Brain microvascular endothelial cell (primary cell): ENCODE data around the gene HYAL3.
"Not testable (repeated sequence)": the region's sequence is repeated elsewhere in the genome, so short reads cannot be mapped to it uniquely, and the experiment has no call there.

Experiments used
- DNase-seq: peaks from one replicate; pipeline ENCODE4 v3.0.0-alpha.2; 2020
- H3K27ac ChIP-seq: fragments of 250-450 bp; sonication (Bioruptor Pico); 2 replicates; pipeline ENCODE4 v1.5.1; 2020; ENCODE audit warnings: mild to moderate bottlenecking, moderate library complexity
- H3K27me3 ChIP-seq: fragments of 250-450 bp; sonication (Bioruptor Pico); replicated peaks from 2 replicates; pipeline ENCODE4 v1.5.1; 2020; ENCODE audit warnings: mild to moderate bottlenecking
- H3K36me3 ChIP-seq: fragments of 250-450 bp; sonication (Bioruptor Pico); replicated peaks from 2 replicates; pipeline ENCODE4 v1.5.1; 2020; ENCODE audit warnings: mild to moderate bottlenecking
- H3K4me3 ChIP-seq: 2 replicates; pipeline ENCODE4 v1.5.1; 2011; ENCODE audit warnings: low read depth, mild to moderate bottlenecking, control low read depth, low read length, moderate library complexity
- in situ Hi-C: cut with HindIII; loops from 2 replicates; pipeline ENCODE4 v1.10.0; 2017; ENCODE audit warnings: low sequenced_read_pairs, low pct_ligation_motif_present
- TF ChIP-seq, protein P1 (sequence below): IDR thresholded peaks from 2 replicates; pipeline ENCODE4 v1.5.1; 2011; ENCODE audit warnings: low read depth, mild to moderate bottlenecking, moderate library complexity, low read length, control low read depth, inconsistent platforms; ENCODE audit errors: missing control alignments

Gene HYAL3

DNA sequence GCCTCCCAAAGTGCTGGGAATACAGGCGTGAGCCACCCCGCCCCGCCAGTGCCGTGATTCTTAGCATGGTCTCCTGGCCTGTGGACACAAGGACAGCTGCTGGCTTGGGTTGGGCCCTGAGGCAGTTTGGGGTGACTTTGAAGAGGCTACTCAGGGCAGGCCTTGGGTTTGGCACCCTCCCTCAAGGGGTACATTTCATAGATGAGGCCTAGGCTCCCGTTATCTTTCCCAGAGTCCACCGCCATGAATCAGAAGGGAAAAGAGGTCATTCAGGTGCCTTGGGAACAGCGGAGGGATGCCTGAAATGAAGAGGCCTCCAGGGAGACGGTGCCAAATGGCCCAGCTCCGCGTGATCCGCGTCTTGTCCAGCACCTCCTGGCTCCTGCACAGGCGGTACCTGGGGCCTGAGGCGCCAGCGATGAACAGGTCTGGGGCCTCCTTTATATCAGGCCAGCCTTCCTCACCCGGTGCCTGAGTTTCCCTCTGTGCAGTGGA, 53.9 kb downstream of the HYAL3 start:
- no peak overlapping the region for H3K4me3 ChIP-seq
- no peaks in the 10 kb centered on the region for H3K27me3 ChIP-seq
- DNase-seq = no peak
- H3K36me3 ChIP-seq = peaks cover 15% of the 10 kb centered on the region
- TF ChIP-seq, protein P1, sequence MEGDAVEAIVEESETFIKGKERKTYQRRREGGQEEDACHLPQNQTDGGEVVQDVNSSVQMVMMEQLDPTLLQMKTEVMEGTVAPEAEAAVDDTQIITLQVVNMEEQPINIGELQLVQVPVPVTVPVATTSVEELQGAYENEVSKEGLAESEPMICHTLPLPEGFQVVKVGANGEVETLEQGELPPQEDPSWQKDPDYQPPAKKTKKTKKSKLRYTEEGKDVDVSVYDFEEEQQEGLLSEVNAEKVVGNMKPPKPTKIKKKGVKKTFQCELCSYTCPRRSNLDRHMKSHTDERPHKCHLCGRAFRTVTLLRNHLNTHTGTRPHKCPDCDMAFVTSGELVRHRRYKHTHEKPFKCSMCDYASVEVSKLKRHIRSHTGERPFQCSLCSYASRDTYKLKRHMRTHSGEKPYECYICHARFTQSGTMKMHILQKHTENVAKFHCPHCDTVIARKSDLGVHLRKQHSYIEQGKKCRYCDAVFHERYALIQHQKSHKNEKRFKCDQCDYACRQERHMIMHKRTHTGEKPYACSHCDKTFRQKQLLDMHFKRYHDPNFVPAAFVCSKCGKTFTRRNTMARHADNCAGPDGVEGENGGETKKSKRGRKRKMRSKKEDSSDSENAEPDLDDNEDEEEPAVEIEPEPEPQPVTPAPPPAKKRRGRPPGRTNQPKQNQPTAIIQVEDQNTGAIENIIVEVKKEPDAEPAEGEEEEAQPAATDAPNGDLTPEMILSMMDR = no peak
- in situ Hi-C loops = no loop called here
- peak overlapping the region; percentile 85 for H3K27ac ChIP-seq

DNA sequence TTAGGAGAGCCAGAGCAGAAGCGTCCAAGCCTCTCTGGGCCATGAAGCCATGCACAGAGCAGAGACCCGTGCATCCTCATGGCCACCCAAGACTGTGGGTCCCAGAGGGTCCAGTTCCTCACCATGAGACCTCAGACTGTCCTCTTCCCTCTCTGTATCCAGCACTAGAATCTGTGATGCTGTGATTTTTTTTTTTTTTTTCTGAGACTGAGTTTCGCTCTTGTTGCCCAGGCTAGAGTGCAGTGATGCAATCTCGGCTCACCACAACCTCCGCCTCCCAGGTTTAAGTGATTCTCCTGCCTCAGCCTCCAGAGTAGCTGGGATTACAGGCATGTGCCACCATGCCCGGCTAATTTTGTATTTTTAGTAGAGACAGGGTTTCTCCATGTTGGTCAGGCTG, 54.4 kb downstream of the HYAL3 start:
- peaks cover 15% of the 10 kb centered on the region for H3K36me3 ChIP-seq
- peak overlapping the region; percentile 85 for H3K27ac ChIP-seq
- H3K27me3 ChIP-seq, in situ Hi-C loops, DNase-seq, H3K4me3 ChIP-seq: not testable (repeated sequence)

DNA sequence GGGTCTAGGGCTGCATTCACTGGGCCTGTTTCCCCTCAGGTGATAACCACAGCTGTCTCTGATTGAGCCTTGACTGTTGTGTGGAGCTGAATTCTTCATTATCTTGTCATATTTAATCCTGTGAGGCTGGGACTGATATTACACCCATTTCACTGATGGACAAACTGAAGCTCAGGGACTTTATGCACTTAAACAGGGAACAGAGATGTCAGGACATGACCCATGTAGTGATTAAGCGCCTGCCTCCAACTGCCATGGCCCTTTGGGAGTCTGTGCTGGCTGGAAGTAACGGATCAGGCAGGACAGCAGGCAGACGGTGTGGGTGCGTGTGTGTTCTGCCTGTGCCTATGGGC, 55.7 kb downstream of the HYAL3 start:
- Histone ChIP-seq H3K36me3 (peaks cover 13% of the 10 kb centered on the region), H3K4me3 (no peak overlapping the region), H3K27me3 (no peaks in the 10 kb centered on the region), H3K27ac (peak overlapping the region; percentile 74)
- in situ Hi-C loops = no loop called here
- no peak for DNase-seq
- TF ChIP-seq, protein P1 = no peak

DNA sequence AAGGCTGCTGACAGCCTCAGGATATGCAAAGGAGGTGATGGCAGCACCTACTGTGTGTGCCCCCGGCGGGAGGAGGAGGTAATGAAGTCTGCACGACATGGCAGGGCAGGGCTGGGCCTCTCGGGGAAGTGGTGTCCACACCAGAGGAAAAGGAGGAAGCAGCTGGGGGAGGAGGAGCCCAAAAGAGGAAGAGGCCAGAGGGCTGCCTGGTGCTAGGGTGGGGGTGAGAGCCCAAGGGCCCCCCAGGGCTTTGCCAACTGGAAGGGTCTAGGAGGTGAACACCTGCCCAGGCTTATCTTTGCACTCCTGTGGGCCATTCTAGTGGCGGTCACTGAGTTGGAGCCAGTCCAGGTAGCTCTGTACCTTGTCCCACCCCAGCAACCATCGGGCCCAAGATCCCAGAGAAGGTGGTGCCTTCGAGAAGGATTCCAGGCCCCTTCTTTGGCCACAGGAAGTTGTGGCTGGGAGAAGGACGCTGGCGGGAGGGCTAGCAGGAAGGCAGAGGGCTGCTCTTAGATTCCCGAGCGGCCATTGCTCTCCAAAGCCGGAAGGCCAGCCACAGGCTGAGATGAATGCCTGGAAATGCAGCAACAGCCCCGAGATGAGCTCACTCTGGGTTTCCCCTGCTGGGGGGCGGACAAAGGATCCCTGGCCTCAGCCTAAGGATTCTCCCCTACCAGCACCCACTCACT, 56.2 kb downstream of the HYAL3 start:
- in situ Hi-C loops = no loop called here
- no peak overlapping the region for H3K4me3 ChIP-seq
- peaks cover 13% of the 10 kb centered on the region for H3K36me3 ChIP-seq
- no peaks in the 10 kb centered on the region for H3K27me3 ChIP-seq
- H3K27ac ChIP-seq = peak overlapping the region; percentile 74
- TF ChIP-seq, protein P1 = no peak
- peak; percentile 79 for DNase-seq
